K562 (cell line): Measurements from ENCODE around the gene NARF. TPM values are rescaled to one million over a fixed set of nuclear protein-coding genes. Genes with fewer than 3 reads are reported as not detected.

Source experiments
- ATAC-seq: fragments of 200-7000 bp; cut with Tn5 transposase; 3 replicates; pipeline ENCODE4 v1.9.1; 2020; ENCODE audit warnings: moderate library complexity
- BruUV-seq: library from RNA; stranded (reverse); fragments of 400-500 nt; replicated peaks from 2 replicates; lab custom pipeline; 2021; lab: Mats Ljungman, UMichigan
- CTCF ChIA-PET: fragments of 300-600 bp; formaldehyde crosslinking; extraction: SDS; loops from one replicate; lab custom pipeline; 2021; ENCODE audit warnings: low intra/inter-chr PET ratio; lab: Yijun Ruan, JAX
- POLR2A ChIA-PET: fragments of 300-600, 350-650 bp; sonication (Branson Sonifier 250); formaldehyde crosslinking; extraction: SDS; loops from one replicate; lab custom pipeline; 2021; ENCODE audit warnings: antibody characterized with exemption, inconsistent platforms; lab: Yijun Ruan, JAX
- DNase-seq, 4 experiments: peaks; one replicate each; pipeline versions ENCODE4 v3.0.0 to v3.0.0-alpha.2; 2011 to 2018; ENCODE audit warnings: low spot score in 3 of 4, mixed read lengths in 3 of 4; ENCODE audit errors: extremely low read depth in 1 of 4
- FAIRE-seq: peaks from 2 replicates; lab custom pipeline; 2011; peaks lifted over from hg19 to GRCh38; lab: Jason Lieb, UNC
- H2AFZ ChIP-seq: 2 replicates; pipeline ENCODE4 v1.6.0; 2011; ENCODE audit warnings: low read depth, low read length, control low read depth, inconsistent platforms
- H3K27ac ChIP-seq: fragments of 200-600 bp; 3 replicates; pipeline ENCODE4 v1.8.0; 2011; ENCODE audit warnings: low read depth, mild to moderate bottlenecking, control low read depth, inconsistent platforms, low read length, moderate library complexity, mixed read lengths; ENCODE audit errors: extremely low read depth
- H3K27me3 ChIP-seq, 2 experiments: fragments of 300-600 bp in 1 of 2; 2 replicates in 1 of 2; 3 replicates in 1 of 2; pipeline versions ENCODE4 v1.6.0 to v1.8.0; 2011; ENCODE audit warnings: inconsistent platforms in 2 of 2, low read length in 2 of 2, mild to moderate bottlenecking in 1 of 2, mixed read lengths in 1 of 2, moderate library complexity in 1 of 2; ENCODE audit not compliant: control insufficient read depth in 2 of 2, insufficient read depth in 2 of 2
- H3K36me3 ChIP-seq: fragments of 300-600 bp; 3 replicates; pipeline ENCODE4 v1.8.0; 2011; ENCODE audit warnings: mild to moderate bottlenecking, low read length, inconsistent platforms; ENCODE audit not compliant: control insufficient read depth, insufficient read depth
- H3K4me1 ChIP-seq, 2 experiments: fragments of 200-600 bp in 1 of 2; replicated peaks in 1 of 2; 2 replicates in 1 of 2; 3 replicates in 1 of 2; pipeline versions ENCODE4 v1.5.1 to v1.8.0; 2011; ENCODE audit warnings: inconsistent platforms in 2 of 2, low read length in 2 of 2, mild to moderate bottlenecking in 1 of 2, mixed read lengths in 1 of 2, moderate library complexity in 1 of 2; ENCODE audit not compliant: control insufficient read depth in 2 of 2, insufficient read depth in 2 of 2
- H3K4me2 ChIP-seq: 2 replicates; pipeline ENCODE4 v1.6.1; 2011; ENCODE audit warnings: low read length, control low read depth, inconsistent platforms, mixed read lengths; ENCODE audit not compliant: insufficient read depth
- H3K4me3 ChIP-seq: fragments of 200-600 bp; sonication (generic), shearing (Covaris generic); 2 replicates; pipeline ENCODE4 v1.5.1; 2016; ENCODE audit warnings: control low read depth, inconsistent platforms
- H3K79me2 ChIP-seq: fragments of 200-600 bp; 3 replicates; pipeline ENCODE4 v1.8.0; 2011; ENCODE audit warnings: low read length, inconsistent platforms; ENCODE audit not compliant: control insufficient read depth, insufficient read depth
- H3K9ac ChIP-seq, 2 experiments: 2 replicates each; pipeline versions ENCODE4 v1.6.0 to v1.6.1; 2011; ENCODE audit warnings: low read depth in 2 of 2, low read length in 2 of 2, control low read depth in 1 of 2, inconsistent platforms in 1 of 2, mild to moderate bottlenecking in 1 of 2, mixed read lengths in 1 of 2; ENCODE audit not compliant: insufficient read depth in 1 of 2
- H3K9me1 ChIP-seq: one replicate; pipeline ENCODE4 v1.6.0; 2011; ENCODE audit warnings: inconsistent platforms, mild to moderate bottlenecking, low read length, moderate library complexity; ENCODE audit not compliant: control insufficient read depth, insufficient read depth
- H3K9me3 ChIP-seq: replicated peaks from 2 replicates; pipeline ENCODE4 v1.5.1; 2011; ENCODE audit warnings: low read depth, low read length, inconsistent platforms; ENCODE audit not compliant: control insufficient read depth, insufficient read depth
- H4K20me1 ChIP-seq: replicated peaks from 2 replicates; pipeline ENCODE4 v1.6.1; 2011; ENCODE audit warnings: low read length, inconsistent platforms, mixed read lengths; ENCODE audit not compliant: control insufficient read depth, insufficient read depth
- BRD4 ChIP-seq: fragments of 200-600 bp; sonication (generic); IDR thresholded peaks from 2 replicates; pipeline ENCODE4 v1.6.1; 2017; ENCODE audit warnings: inconsistent platforms
- CBX8 ChIP-seq: fragments of 200-600 bp; sonication (generic); IDR thresholded peaks from 2 replicates; pipeline ENCODE4 v1.6.1; 2012; ENCODE audit warnings: borderline replicate concordance, mixed run types, low read depth, mild to moderate bottlenecking, moderate library complexity, mixed read lengths, low read length, control low read depth, inconsistent platforms; ENCODE audit not compliant: poor library complexity, severe bottlenecking; ENCODE audit errors: extremely low read depth
- POLR2G ChIP-seq: fragments of 200-400 bp; formaldehyde crosslinking; IDR thresholded peaks from 2 replicates; pipeline ENCODE4 v1.6.1; 2017; ENCODE audit warnings: low read depth, mild to moderate bottlenecking, antibody characterized with exemption, low read length, moderate library complexity
- TRIM28 ChIP-seq: fragments of 450-650 bp; IDR thresholded peaks from 2 replicates; pipeline ENCODE4 v1.6.1; 2017
- WGBS: fragments of 100-300 bp; shearing (Covaris generic); methylation state at CpG from one replicate; pipeline ENCODE4 v1.1.6; 2016; ENCODE audit warnings: low coverage, mixed read lengths; ENCODE audit not compliant: insufficient coverage; ENCODE audit errors: missing lambda C conversion rate; 5-methylcytosine and 5-hydroxymethylcytosine counted together
- in situ Hi-C: fragments of 300-500 bp; cut with MboI; formaldehyde crosslinking; loops from 4 replicates; pipeline ENCODE4 v1.15.0; 2018; ENCODE audit warnings: inconsistent platforms, mixed read lengths
- intact Hi-C: fragments of 100-400 bp; cut with micrococcal nuclease; formaldehyde crosslinking; loops from 2 replicates; pipeline ENCODE4 v1.14.2; 2022
- polyA plus RNA-seq, 8 experiments: library from polyadenylated mRNA; depleted of rRNA in 4 of 8; stranded (reverse) in 5 of 8; unstranded in 3 of 8; fragments of >200 nt; fragmentation: Nextera tagmentation in 2 of 8; fragmentation: Illumina TruSeq in 1 of 8; extraction: Ambion mirVana in 2 of 8; extraction: Trizol in 1 of 8; gene quantifications; 2 replicates each; pipeline versions ENCODE4 v1.2.1 to v1.2.3, GENCODE V29; 2011 to 2014; ENCODE audit warnings: inconsistent platforms in 1 of 8, missing spikeins in 1 of 8
- total RNA-seq, 7 experiments: library from RNA; depleted of rRNA in 6 of 7; stranded (reverse); fragments of >200 nt in 6 of 7; fragmentation: Illumina TruSeq in 2 of 7; extraction: Trizol in 2 of 7; gene quantifications; 2 replicates each; pipeline versions ENCODE4 v1.2.1 to v1.2.3, GENCODE V29; 2011 to 2021; ENCODE audit warnings: low replicate concordance in 1 of 7

The NARF gene
- total and polyA plus RNA-seq, 9 of the 15 experiments (the other 6 are each of a cell fraction or from before 2014, with no cell fraction given) = 60.4 to 423 (median 132) TPM

GRCh38 chr17:82443465-82444283 lies 14.9 kb upstream of the NARF start:
- Histone ChIP-seq H2AFZ (no peak overlapping the region), H3K36me3 (peaks cover 28% of the 10 kb centered on the region; the same call in 2 of the 3 replicates), H3K9ac (no peak overlapping the region; a peak in 1 of 4 replicates), H3K4me1 (peaks cover 0 to 65% of the 10 kb centered on the region in 2 experiments; a peak in 2 of 5 replicates), H3K9me1 (no peaks in the 10 kb centered on the region), H3K9me3 (no peaks in the 10 kb centered on the region), H3K79me2 (peaks cover 3% of the 10 kb centered on the region; the same call in 2 of the 3 replicates), H3K27me3 (no peaks in the 10 kb centered on the region), H3K4me2 (no peak overlapping the region), H3K4me3 (no peak overlapping the region), H3K27ac (no peak overlapping the region), H4K20me1 (no peaks in the 10 kb centered on the region)
- ChIA-PET POLR2A (interaction anchor here (1.4 kb wide), 1 partner anchor 13 kb away, joined by 4 read pairs; no protein-coding TSS in a partner anchor), CTCF (no interaction called here)
- in situ Hi-C loops = no loop called here
- FAIRE-seq = no peak
- ATAC-seq = no peak
- intact Hi-C loops = no loop called here
- TF ChIP-seq POLR2G = 0 out of 2 replicates have a peak, but pooled peaks have one; percentile 31
- TF ChIP-seq BRD4 = no peak
- TF ChIP-seq TRIM28 = no peak
- no peak for TF ChIP-seq CBX8
- DNase-seq = no peak
- no TSS peak for BruUV-seq
- WGBS = 90% methylated on average over 26 of the region's 40 CpGs
